ENCODE measurements around the gene ATXN10. TPM values are rescaled to one million over a fixed set of nuclear protein-coding genes. Genes with fewer than 3 reads are reported as not detected.

ATXN10 gene
- total RNA-seq, 1 experiment from 2014 or later: 135 TPM

DNA sequence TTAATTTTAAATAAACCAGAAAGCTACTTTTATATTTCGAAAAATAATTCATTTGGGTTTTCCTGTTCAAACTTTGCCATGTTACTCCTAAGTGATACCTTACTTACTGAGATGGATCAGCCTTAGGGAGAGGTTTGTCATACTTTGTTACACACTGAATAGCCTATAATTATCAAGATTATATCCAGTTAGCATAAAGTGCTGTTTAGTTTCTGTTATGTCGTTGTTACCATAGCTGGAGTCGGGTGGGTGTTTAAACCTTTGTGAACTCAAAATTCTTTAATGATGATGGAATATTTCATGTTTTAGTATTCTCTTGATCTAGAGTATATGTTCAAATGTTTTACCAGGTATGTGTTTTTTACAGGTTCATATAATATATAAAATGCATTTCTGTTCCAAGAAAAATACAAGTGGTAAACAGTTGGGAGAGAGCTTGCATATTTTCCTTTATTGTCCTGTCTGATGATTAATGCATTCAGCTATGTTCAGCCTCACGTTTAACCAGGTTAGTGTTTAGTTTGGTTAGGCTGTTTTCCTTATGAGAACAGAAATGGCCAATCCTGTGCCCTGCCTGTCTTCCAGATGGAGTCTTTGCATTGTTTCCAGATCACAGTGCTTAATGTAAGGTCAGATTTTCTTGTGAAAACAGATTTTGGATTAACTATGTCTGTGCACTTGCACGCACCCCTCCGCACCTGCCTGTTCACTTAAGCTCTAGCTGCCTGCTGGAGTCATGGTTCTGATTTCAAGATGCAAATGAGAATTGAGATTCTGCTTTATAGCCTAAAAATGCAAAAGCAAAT lies 105.6 kb downstream of the ATXN10 start:
- Histone ChIP-seq H3K4me3 (replicated peaks in 1 of 2; ENCODE audit: low read depth in 1 of 2, low read length in 2 of 2) (no peak overlapping the region), H3K4me2 (ENCODE audit: low read length) (no peak overlapping the region), H3K27me3 (ENCODE audit: insufficient read depth, low read length) (no peaks in the 10 kb centered on the region), H3K27ac (ENCODE audit: low read depth, low read length) (no peak overlapping the region), H2AFZ (ENCODE audit: low read depth, low read length, poor library complexity, severe bottlenecking) (no peak overlapping the region), H3K4me1 (ENCODE audit: control insufficient read depth in 1 of 2, insufficient read depth in 2 of 2, low read length in 2 of 2) (no peaks in the 10 kb centered on the region), H3K36me3 (ENCODE audit: control insufficient read depth in 1 of 2, insufficient read depth in 2 of 2, low read length in 2 of 2) (no peaks in the 10 kb centered on the region), H3K9ac (ENCODE audit: low read length) (no peak overlapping the region), H3K9me2 (ENCODE audit: insufficient read depth) (no peaks in the 10 kb centered on the region), H3K9me3 (ENCODE audit: control insufficient read depth in 1 of 2, insufficient read depth in 1 of 2, low read depth in 1 of 2, low read length in 2 of 2) (no peaks in the 10 kb centered on the region), H3K79me2 (ENCODE audit: insufficient read depth, low read length) (no peaks in the 10 kb centered on the region; the same call in none of the 2 replicates), H4K20me1 (ENCODE audit: insufficient read depth) (no peaks in the 10 kb centered on the region)
- intact Hi-C loops (cut with micrococcal nuclease): no loop called here
- no peak for TF ChIP-seq ZFX (IDR thresholded peaks at IDR 0.05)
- DNase-seq (ENCODE audit: low read depth, low spot score) (no peak), ATAC-seq (no peak)
- no TSS peak for BruUV-seq (replicated peaks)
- ChIA-PET CTCF (no interaction called here), RAD21 (ENCODE audit: low non-redundant PET in 1 of 2, low total read pairs in 2 of 2, uncharacterized antibody in 2 of 2, unreplicated experiment in 2 of 2) (no interaction called here), POLR2A (no interaction called here)

DNA sequence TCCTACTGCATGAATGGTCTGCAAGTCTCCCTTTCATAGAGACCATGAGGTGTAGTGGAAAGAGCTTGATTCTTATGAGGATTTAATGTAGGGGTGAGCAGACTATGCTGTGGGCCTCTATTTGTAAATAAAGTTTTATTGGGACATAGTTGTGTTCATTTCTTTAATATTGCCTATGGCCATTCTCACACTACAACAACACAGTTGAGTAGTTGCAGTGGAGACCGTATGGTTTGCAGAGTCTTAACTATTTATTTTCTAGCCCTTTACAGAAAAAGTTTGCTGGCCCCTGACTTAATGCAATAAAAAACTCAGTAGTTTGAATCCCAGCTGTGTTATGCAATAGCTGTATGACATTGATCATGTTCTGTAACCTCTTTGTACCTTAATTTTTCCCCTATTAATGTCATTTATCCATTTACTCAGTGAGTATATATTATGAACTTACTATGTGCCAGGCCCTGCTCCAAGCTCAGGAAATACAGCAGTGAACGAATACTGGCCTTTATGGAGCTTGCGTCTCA lies 106.3 kb downstream of the ATXN10 start:
- H3K9me2 ChIP-seq (ENCODE audit: insufficient read depth): no peaks in the 10 kb centered on the region
- RAD21 ChIA-PET (ENCODE audit: low non-redundant PET in 1 of 2, low total read pairs in 2 of 2, uncharacterized antibody in 2 of 2, unreplicated experiment in 2 of 2): no interaction called here
- POLR2A ChIA-PET: no interaction called here
- no peak overlapping the region for H3K27ac ChIP-seq (ENCODE audit: low read depth, low read length)
- H3K9me3 ChIP-seq (ENCODE audit: control insufficient read depth in 1 of 2, insufficient read depth in 1 of 2, low read depth in 1 of 2, low read length in 2 of 2): no peaks in the 10 kb centered on the region
- no peak overlapping the region for H2AFZ ChIP-seq (ENCODE audit: low read depth, low read length, poor library complexity, severe bottlenecking)
- H3K27me3 ChIP-seq (ENCODE audit: insufficient read depth, low read length): no peaks in the 10 kb centered on the region
- H3K79me2 ChIP-seq (ENCODE audit: insufficient read depth, low read length): no peaks in the 10 kb centered on the region; the same call in none of the 2 replicates
- H3K9ac ChIP-seq (ENCODE audit: low read length): no peak overlapping the region
- no peak overlapping the region for H3K4me2 ChIP-seq (ENCODE audit: low read length)
- no peaks in the 10 kb centered on the region for H3K4me1 ChIP-seq (ENCODE audit: control insufficient read depth in 1 of 2, insufficient read depth in 2 of 2, low read length in 2 of 2)
- H4K20me1 ChIP-seq (ENCODE audit: insufficient read depth): no peaks in the 10 kb centered on the region
- intact Hi-C loops (cut with micrococcal nuclease): no loop called here
- no peaks in the 10 kb centered on the region for H3K36me3 ChIP-seq (ENCODE audit: control insufficient read depth in 1 of 2, insufficient read depth in 2 of 2, low read length in 2 of 2)
- DNase-seq (ENCODE audit: low read depth, low spot score): no peak
- CTCF ChIA-PET: no interaction called here
- H3K4me3 ChIP-seq (replicated peaks in 1 of 2; ENCODE audit: low read depth in 1 of 2, low read length in 2 of 2): no peak overlapping the region
- no peak for ATAC-seq
- no TSS peak for BruUV-seq (replicated peaks)
- TF ChIP-seq POLR2A (IDR thresholded peaks at IDR 0.05; ENCODE audit: borderline replicate concordance, extremely low read depth, insufficient read depth, insufficient read length) (no peak), SP1 (IDR thresholded peaks at IDR 0.05; ENCODE audit: low read depth) (no peak), ZNF274 (IDR thresholded peaks at IDR 0.05; ENCODE audit: low read depth, low read length) (no peak), CEBPB (IDR thresholded peaks at IDR 0.05; ENCODE audit: low read depth) (no peak), SRF (IDR thresholded peaks at IDR 0.05; ENCODE audit: low read depth) (no peak), POLR2AphosphoS5 (IDR thresholded peaks at IDR 0.05; ENCODE audit: low read depth, low read length) (no peak), ZFX (IDR thresholded peaks at IDR 0.05) (no peak), EZH2phosphoT487 (IDR thresholded peaks at IDR 0.05; ENCODE audit: borderline replicate concordance) (no peak), TCF7L2 (IDR thresholded peaks at IDR 0.05; ENCODE audit: borderline replicate concordance, extremely low read depth, insufficient read depth, insufficient read length) (no peak), REST (IDR thresholded peaks at IDR 0.05; ENCODE audit: low read depth) (no peak), RAD21 (IDR thresholded peaks at IDR 0.05; ENCODE audit: low read depth) (no peak), SIN3A (IDR thresholded peaks at IDR 0.05; ENCODE audit: low read depth) (no peak)
- TF ChIP-seq, protein P1, sequence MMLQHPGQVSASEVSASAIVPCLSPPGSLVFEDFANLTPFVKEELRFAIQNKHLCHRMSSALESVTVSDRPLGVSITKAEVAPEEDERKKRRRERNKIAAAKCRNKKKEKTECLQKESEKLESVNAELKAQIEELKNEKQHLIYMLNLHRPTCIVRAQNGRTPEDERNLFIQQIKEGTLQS (IDR thresholded peaks at IDR 0.05): no peak
- TF ChIP-seq, protein P2, sequence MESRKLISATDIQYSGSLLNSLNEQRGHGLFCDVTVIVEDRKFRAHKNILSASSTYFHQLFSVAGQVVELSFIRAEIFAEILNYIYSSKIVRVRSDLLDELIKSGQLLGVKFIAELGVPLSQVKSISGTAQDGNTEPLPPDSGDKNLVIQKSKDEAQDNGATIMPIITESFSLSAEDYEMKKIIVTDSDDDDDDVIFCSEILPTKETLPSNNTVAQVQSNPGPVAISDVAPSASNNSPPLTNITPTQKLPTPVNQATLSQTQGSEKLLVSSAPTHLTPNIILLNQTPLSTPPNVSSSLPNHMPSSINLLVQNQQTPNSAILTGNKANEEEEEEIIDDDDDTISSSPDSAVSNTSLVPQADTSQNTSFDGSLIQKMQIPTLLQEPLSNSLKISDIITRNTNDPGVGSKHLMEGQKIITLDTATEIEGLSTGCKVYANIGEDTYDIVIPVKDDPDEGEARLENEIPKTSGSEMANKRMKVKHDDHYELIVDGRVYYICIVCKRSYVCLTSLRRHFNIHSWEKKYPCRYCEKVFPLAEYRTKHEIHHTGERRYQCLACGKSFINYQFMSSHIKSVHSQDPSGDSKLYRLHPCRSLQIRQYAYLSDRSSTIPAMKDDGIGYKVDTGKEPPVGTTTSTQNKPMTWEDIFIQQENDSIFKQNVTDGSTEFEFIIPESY (IDR thresholded peaks at IDR 0.05; ENCODE audit: extremely low read depth, insufficient replicate concordance, low read length): no peak
